Choroid plexus epithelial cell (primary cell): ENCODE data around the gene TDRD3.
A peak's percentile ranks its signal among the peaks of the same experiment; 100 is the strongest.

Experiments used
- DNase-seq: peaks from one replicate; pipeline ENCODE4 v3.0.0-alpha.2; 2010; ENCODE audit warnings: low read depth
- H3K4me3 ChIP-seq: 2 replicates; pipeline ENCODE4 v1.5.1; 2011; ENCODE audit warnings: low read depth, mild to moderate bottlenecking, control low read depth, low read length, moderate library complexity
- CTCF ChIP-seq: conservative IDR thresholded peaks from 2 replicates; pipeline ENCODE4 v1.5.1; 2011; ENCODE audit warnings: low read depth, mild to moderate bottlenecking, control low read depth, inconsistent platforms, low read length, moderate library complexity

Gene TDRD3

GRCh38 chr13:60484865-60485264 lies 87.8 kb downstream of the TDRD3 start:
- no peak overlapping the region for H3K4me3 ChIP-seq
- TF ChIP-seq CTCF: no peak
- DNase-seq: no peak

- DNase-seq: no peak
- no peak for TF ChIP-seq CTCF
- H3K4me3 ChIP-seq: no peak overlapping the region
Observed at GRCh38 chr13:60491531-60491930, 94.5 kb downstream of the TDRD3 start.

GRCh38 chr13:60492187-60492586 lies 95.2 kb downstream of the TDRD3 start:
- TF ChIP-seq CTCF: no peak
- DNase-seq: no peak
- H3K4me3 ChIP-seq: no peak overlapping the region

- no peak for TF ChIP-seq CTCF
- H3K4me3 ChIP-seq: no peak overlapping the region
- DNase-seq: no peak
Observed at GRCh38 chr13:60494296-60494695, 97.3 kb downstream of the TDRD3 start.

- peak; percentile 13 for DNase-seq
- H3K4me3 ChIP-seq: no peak overlapping the region
- TF ChIP-seq CTCF: peak; percentile 8
Observed at GRCh38 chr13:60501236-60501635, 104.2 kb downstream of the TDRD3 start.

GRCh38 chr13:60509601-60510386 lies 112.8 kb downstream of the TDRD3 start:
- TF ChIP-seq CTCF: no peak
- no peak overlapping the region for H3K4me3 ChIP-seq
- DNase-seq: peak; percentile 23

GRCh38 chr13:60511637-60512036 lies 114.6 kb downstream of the TDRD3 start:
- DNase-seq: no peak
- no peak overlapping the region for H3K4me3 ChIP-seq
- TF ChIP-seq CTCF: no peak
